ENCODE measurements around the gene HDAC10. TPM values are rescaled to one million over a fixed set of nuclear protein-coding genes. Genes with fewer than 3 reads are reported as not detected.

Gene HDAC10
- total RNA-seq, 1 donor from 2014 or later, result 13.6 TPM

GRCh38 chr22:50286275-50286674, 35.2 kb upstream of the HDAC10 start:
- peaks cover 85% of the 10 kb centered on the region for H3K36me3 ChIP-seq
- no peak overlapping the region for H3K4me3 ChIP-seq
- H3K27ac ChIP-seq (replicated peaks), result no peak overlapping the region
- intact Hi-C loops (cut with micrococcal nuclease), result no loop called here
- TF ChIP-seq CTCF (IDR thresholded peaks at IDR 0.05; ENCODE audit: borderline replicate concordance), result no peak
- DNase-seq, result no peak
- no peaks in the 10 kb centered on the region for H3K9me3 ChIP-seq (replicated peaks)
- no peaks in the 10 kb centered on the region for H3K27me3 ChIP-seq (ENCODE audit: low read depth)
- peaks cover 20% of the 10 kb centered on the region for H3K4me1 ChIP-seq

DNA sequence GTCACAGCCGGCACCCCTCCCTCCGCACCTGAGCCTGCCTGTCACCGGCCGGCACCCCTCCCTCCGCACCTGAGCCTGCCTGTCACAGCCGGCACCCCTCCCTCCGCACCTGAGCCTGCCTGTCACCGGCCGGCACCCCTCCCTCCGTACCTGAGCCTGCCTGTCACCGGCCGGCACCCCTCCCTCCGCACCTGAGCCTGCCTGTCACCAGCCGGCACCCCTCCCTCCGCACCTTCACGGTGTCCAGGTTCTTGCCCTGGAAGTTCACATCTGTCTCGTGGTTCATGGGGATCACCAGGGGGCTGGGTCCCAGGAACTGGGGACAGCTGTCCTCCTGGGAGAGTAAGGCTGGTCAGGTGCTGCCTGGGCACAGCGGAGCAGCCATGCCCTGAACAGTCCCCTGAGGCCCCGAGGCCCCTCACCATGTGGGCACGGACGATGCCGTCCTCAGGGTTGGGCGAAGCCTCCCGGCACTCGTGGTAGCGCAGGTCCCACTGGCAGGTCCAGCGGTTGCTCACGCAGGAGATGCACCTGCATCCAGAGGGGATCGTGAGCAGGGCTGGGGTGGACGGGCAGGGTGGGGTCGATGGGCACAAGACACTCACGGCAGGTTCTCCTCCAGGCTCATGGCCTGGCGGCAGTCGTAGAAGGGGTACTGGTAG, 34.6 kb upstream of the HDAC10 start:
- no peak overlapping the region for H3K27ac ChIP-seq (replicated peaks)
- intact Hi-C loops (cut with micrococcal nuclease), result no loop called here
- peaks cover 88% of the 10 kb centered on the region for H3K36me3 ChIP-seq
- H3K4me1 ChIP-seq, result peaks cover 20% of the 10 kb centered on the region
- TF ChIP-seq CTCF (IDR thresholded peaks at IDR 0.05; ENCODE audit: borderline replicate concordance), result no peak
- H3K27me3 ChIP-seq (ENCODE audit: low read depth), result no peaks in the 10 kb centered on the region
- DNase-seq, result no peak
- no peaks in the 10 kb centered on the region for H3K9me3 ChIP-seq (replicated peaks)
- no peak overlapping the region for H3K4me3 ChIP-seq

DNA sequence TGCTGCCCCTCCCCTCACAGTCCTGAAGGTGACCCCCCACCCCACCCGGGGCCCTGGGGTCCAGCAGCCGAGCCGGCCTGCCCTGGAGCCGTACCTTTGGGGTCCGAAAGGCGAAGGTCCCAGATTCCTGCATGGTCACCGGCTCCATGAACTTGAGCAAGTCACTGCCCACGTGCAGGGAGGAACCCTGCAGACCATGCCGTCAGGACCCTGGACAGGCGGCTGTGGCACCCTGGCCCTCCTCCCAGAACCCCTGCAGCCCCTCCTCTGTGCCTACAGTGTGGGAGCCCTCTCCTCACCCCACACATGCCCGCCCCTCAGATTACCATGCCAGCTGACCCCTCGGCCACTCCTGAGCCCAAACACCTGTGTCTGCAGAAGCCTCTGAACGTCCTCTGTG, 33.4 kb upstream of the HDAC10 start:
- no peak for TF ChIP-seq CTCF (IDR thresholded peaks at IDR 0.05; ENCODE audit: borderline replicate concordance)
- DNase-seq, result no peak
- H3K36me3 ChIP-seq, result peaks cover 91% of the 10 kb centered on the region
- intact Hi-C loops (cut with micrococcal nuclease), result no loop called here
- peaks cover 20% of the 10 kb centered on the region for H3K4me1 ChIP-seq
- no peaks in the 10 kb centered on the region for H3K9me3 ChIP-seq (replicated peaks)
- H3K27me3 ChIP-seq (ENCODE audit: low read depth), result no peaks in the 10 kb centered on the region
- H3K4me3 ChIP-seq, result no peak overlapping the region
- no peak overlapping the region for H3K27ac ChIP-seq (replicated peaks)

DNA sequence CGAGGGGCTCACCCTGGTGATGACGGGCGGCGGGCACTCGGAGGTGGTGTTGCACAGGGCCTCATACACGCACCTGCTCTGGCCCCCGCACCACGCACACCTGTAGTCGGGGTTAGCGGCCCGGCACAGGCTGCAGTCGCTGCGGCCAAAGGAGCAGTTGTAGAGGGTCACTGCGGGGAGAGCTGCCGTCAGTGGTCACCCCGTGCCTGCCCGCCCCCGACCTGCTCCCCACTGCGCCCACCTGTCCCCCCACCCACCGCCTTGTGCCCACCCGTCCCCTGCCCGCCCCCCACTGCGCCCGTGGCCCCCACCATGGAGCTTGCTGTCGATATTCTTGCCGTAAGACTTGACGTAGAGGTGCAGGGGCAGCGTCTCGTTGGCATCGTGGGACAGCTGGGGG, 32.8 kb upstream of the HDAC10 start:
- no peak for TF ChIP-seq CTCF (IDR thresholded peaks at IDR 0.05; ENCODE audit: borderline replicate concordance)

GRCh38 chr22:50282361-50283155, 31.5 kb upstream of the HDAC10 start:
- intact Hi-C loops (cut with micrococcal nuclease), result no loop called here
- Histone ChIP-seq H3K27ac (replicated peaks) (peak overlapping the region; percentile 66), H3K36me3 (peaks cover 91% of the 10 kb centered on the region), H3K4me1 (peaks cover 16% of the 10 kb centered on the region), H3K9me3 (replicated peaks) (no peaks in the 10 kb centered on the region), H3K4me3 (no peak overlapping the region), H3K27me3 (ENCODE audit: low read depth) (no peaks in the 10 kb centered on the region)
- no peak for DNase-seq
- TF ChIP-seq CTCF (IDR thresholded peaks at IDR 0.05; ENCODE audit: borderline replicate concordance), result no peak

More for the DNA sequence above, 32.8 kb upstream of the HDAC10 start:
- peaks cover 91% of the 10 kb centered on the region for H3K36me3 ChIP-seq
- H3K4me3 ChIP-seq, result no peak overlapping the region
- H3K9me3 ChIP-seq (replicated peaks), result no peaks in the 10 kb centered on the region
- peaks cover 19% of the 10 kb centered on the region for H3K4me1 ChIP-seq
- no peaks in the 10 kb centered on the region for H3K27me3 ChIP-seq (ENCODE audit: low read depth)
- no peak overlapping the region for H3K27ac ChIP-seq (replicated peaks)
- intact Hi-C loops (cut with micrococcal nuclease), result no loop called here
- DNase-seq, result no peak
